GM23338 (cell line): Measurements from ENCODE around the gene PDLIM5. TPM values are rescaled to one million over a fixed set of nuclear protein-coding genes. Genes with fewer than 3 reads are reported as not detected.
"Not testable (repeated sequence)": the region's sequence is repeated elsewhere in the genome, so short reads cannot be mapped to it uniquely, and the experiment has no call there.

Experiments
- ATAC-seq: fragments of 200-7000 bp; cut with Tn5 transposase; 3 replicates; pipeline ENCODE4 v1.9.1; 2020
- DNase-seq: peaks from one replicate; pipeline ENCODE4 v3.0.0-alpha.2; 2015; ENCODE audit warnings: low spot score
- H2AFZ ChIP-seq: fragments of 200-600 bp; sonication (generic); 2 replicates; pipeline ENCODE4 v1.8.0; 2016; ENCODE audit warnings: antibody characterized with exemption, mild to moderate bottlenecking, moderate library complexity
- H3F3A ChIP-seq: fragments of 200-600 bp; sonication (generic); replicated peaks from 2 replicates; pipeline ENCODE4 v1.8.0; 2017; ENCODE audit warnings: antibody characterized with exemption, mixed run types, low read depth
- H3K27ac ChIP-seq: fragments of 200-600 bp; sonication (generic); 2 replicates; pipeline ENCODE4 v1.6.1; 2016; ENCODE audit warnings: low read depth
- H3K27me3 ChIP-seq: fragments of 200-600 bp; sonication (generic); 2 replicates; pipeline ENCODE4 v1.8.0; 2016; ENCODE audit warnings: mild to moderate bottlenecking, mixed run types, moderate library complexity; ENCODE audit not compliant: insufficient read depth
- H3K36me3 ChIP-seq: fragments of 200-600 bp; sonication (generic); 2 replicates; pipeline ENCODE4 v1.8.0; 2016; ENCODE audit warnings: mild to moderate bottlenecking; ENCODE audit not compliant: insufficient read depth
- H3K4me1 ChIP-seq: fragments of 200-600 bp; sonication (generic); 2 replicates; pipeline ENCODE4 v1.8.0; 2016; ENCODE audit warnings: mild to moderate bottlenecking, moderate library complexity; ENCODE audit not compliant: insufficient read depth
- H3K4me2 ChIP-seq: fragments of 200-600 bp; sonication (generic); 2 replicates; pipeline ENCODE4 v1.7.1; 2017; ENCODE audit warnings: mixed run types
- H3K4me3 ChIP-seq: fragments of 200-600 bp; sonication (generic); 2 replicates; pipeline ENCODE4 v1.6.1; 2016; ENCODE audit warnings: mixed run types
- H3K79me2 ChIP-seq: fragments of 200-600 bp; sonication (generic); replicated peaks from 2 replicates; pipeline ENCODE4 v1.8.0; 2017; ENCODE audit warnings: mild to moderate bottlenecking; ENCODE audit not compliant: insufficient read depth
- H3K9me2 ChIP-seq: fragments of 200-600 bp; sonication (generic); 2 replicates; pipeline ENCODE4 v1.8.0; 2017; ENCODE audit not compliant: insufficient read depth
- H4K20me1 ChIP-seq: fragments of 200-600 bp; sonication (generic); replicated peaks from 2 replicates; pipeline ENCODE4 v1.8.0; 2017; ENCODE audit warnings: mild to moderate bottlenecking; ENCODE audit not compliant: insufficient read depth
- H3K27ac Mint-ChIP-seq: 2 replicates; pipeline ENCODE4 v1.8.0; 2020; ENCODE audit warnings: inconsistent platforms, mild to moderate bottlenecking, moderate library complexity, mixed read lengths
- H3K27me3 Mint-ChIP-seq: 3 replicates; pipeline ENCODE4 v1.8.0; 2022; ENCODE audit warnings: low read depth, mild to moderate bottlenecking, moderate library complexity, mixed read lengths, inconsistent platforms; ENCODE audit not compliant: insufficient read depth, poor library complexity
- H3K36me3 Mint-ChIP-seq: 3 replicates; pipeline ENCODE4 v1.8.0; 2021; ENCODE audit warnings: low read depth, mild to moderate bottlenecking, inconsistent platforms, moderate library complexity, mixed read lengths
- H3K4me1 Mint-ChIP-seq: 3 replicates; pipeline ENCODE4 v1.8.0; 2020; ENCODE audit warnings: mild to moderate bottlenecking, inconsistent platforms, mixed read lengths
- H3K4me3 Mint-ChIP-seq: 3 replicates; pipeline ENCODE4 v1.8.0; 2021; ENCODE audit warnings: moderate library complexity, mild to moderate bottlenecking, inconsistent platforms, mixed read lengths
- H3K9me3 Mint-ChIP-seq: 3 replicates; pipeline ENCODE4 v1.8.0; 2020; ENCODE audit warnings: moderate library complexity, mild to moderate bottlenecking, inconsistent platforms, mixed read lengths
- CREB1 ChIP-seq: fragments of 250-450 bp; sonication (Bioruptor Pico); IDR thresholded peaks from 2 replicates; pipeline ENCODE4 v1.5.0; 2020; ENCODE audit warnings: low read depth, mild to moderate bottlenecking, moderate library complexity
- EZH2phosphoT487 ChIP-seq: fragments of 200-600 bp; sonication (generic); IDR thresholded peaks from one replicate; pipeline ENCODE4 v1.8.1; 2018; ENCODE audit warnings: antibody characterized with exemption; ENCODE audit not compliant: unreplicated experiment
- JUNB ChIP-seq: IDR thresholded peaks from one replicate; pipeline ENCODE4 v1.6.1; 2016; ENCODE audit warnings: antibody characterized with exemption; ENCODE audit not compliant: unreplicated experiment
- POLR2AphosphoS5 ChIP-seq: IDR thresholded peaks from 2 replicates; pipeline ENCODE4 v1.6.1; 2016; ENCODE audit warnings: antibody characterized with exemption, low read depth
- ZNF114 ChIP-seq: fragments of 250-450 bp; sonication (Bioruptor Pico); IDR thresholded peaks from 2 replicates; pipeline ENCODE4 v1.5.0; 2020; ENCODE audit warnings: mild to moderate bottlenecking, moderate library complexity
- ZNF331 ChIP-seq: fragments of 250-450 bp; sonication (Bioruptor Pico); IDR thresholded peaks from 2 replicates; pipeline ENCODE4 v1.5.0; 2020; ENCODE audit warnings: low read depth, mild to moderate bottlenecking, moderate library complexity
- polyA plus RNA-seq: library from polyadenylated mRNA; unstranded; fragments of >200 nt; fragmentation: Nextera tagmentation; extraction: Ambion mirVana; gene quantifications from 2 replicates; pipeline ENCODE4 v1.2.1, GENCODE V29; 2016
- total RNA-seq: library from RNA; depleted of rRNA; stranded (reverse); fragments of >200 nt; shearing (Covaris generic); gene quantifications from 2 replicates; pipeline ENCODE4 v1.2.3, GENCODE V29; 2014
- TF ChIP-seq, protein P1 (sequence below): IDR thresholded peaks from 2 replicates; pipeline ENCODE4 v1.6.1; 2016; ENCODE audit warnings: antibody characterized with exemption
- TF ChIP-seq, protein P2 (sequence below): IDR thresholded peaks from one replicate; pipeline ENCODE4 v1.6.1; 2018; ENCODE audit warnings: antibody characterized with exemption; ENCODE audit not compliant: unreplicated experiment
- TF ChIP-seq, protein P3 (sequence below): fragments of 250-450 bp; sonication (Bioruptor Pico); IDR thresholded peaks from 2 replicates; pipeline ENCODE4 v1.5.0; 2020; ENCODE audit warnings: mild to moderate bottlenecking, moderate library complexity
- TF ChIP-seq, protein P4 (sequence below), 2 experiments: fragments of 200-600 bp in 1 of 2; sonication (generic) in 1 of 2; conservative IDR thresholded peaks; 2 replicates each; pipeline versions ENCODE4 v1.5.1 to v1.6.1; 2016 to 2017; ENCODE audit warnings: antibody characterized with exemption in 2 of 2, low read depth in 2 of 2, mild to moderate bottlenecking in 2 of 2, moderate library complexity in 1 of 2

PDLIM5 gene
- total and polyA plus RNA-seq, 2 experiments from 2014 or later: 45.2 to 53.0 TPM

DNA sequence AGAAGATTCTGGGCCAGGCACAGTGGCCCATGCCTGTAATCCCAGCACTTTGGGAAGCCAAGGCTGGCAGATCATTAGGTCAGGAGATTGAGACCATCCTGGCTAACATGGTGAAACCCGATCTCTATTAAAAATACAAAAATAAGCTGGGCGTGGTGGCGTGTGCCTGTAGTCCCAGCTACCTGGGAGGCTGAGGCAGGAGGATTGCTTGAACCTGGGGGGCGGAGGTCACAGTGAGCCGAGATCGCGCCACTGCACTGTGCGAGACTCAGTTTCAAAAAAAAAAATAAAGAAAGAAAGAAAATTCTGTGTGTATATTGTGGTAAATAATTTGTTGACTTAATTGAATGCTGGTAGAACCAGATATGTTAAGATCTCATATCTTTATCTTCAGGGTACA is 177.3 kb downstream of the PDLIM5 start:
- H3K27me3 Mint-ChIP-seq, H3K4me3 Mint-ChIP-seq, H3K9me3 Mint-ChIP-seq, H3K9me2 ChIP-seq, DNase-seq, H3K36me3 ChIP-seq, H3K27ac ChIP-seq, H3K36me3 Mint-ChIP-seq, H3K79me2 ChIP-seq, H3F3A ChIP-seq, H3K27ac Mint-ChIP-seq, H3K27me3 ChIP-seq, H3K4me1 ChIP-seq, ATAC-seq, H4K20me1 ChIP-seq, H3K4me2 ChIP-seq, H2AFZ ChIP-seq, H3K4me3 ChIP-seq, H3K4me1 Mint-ChIP-seq: not testable (repeated sequence)

DNA sequence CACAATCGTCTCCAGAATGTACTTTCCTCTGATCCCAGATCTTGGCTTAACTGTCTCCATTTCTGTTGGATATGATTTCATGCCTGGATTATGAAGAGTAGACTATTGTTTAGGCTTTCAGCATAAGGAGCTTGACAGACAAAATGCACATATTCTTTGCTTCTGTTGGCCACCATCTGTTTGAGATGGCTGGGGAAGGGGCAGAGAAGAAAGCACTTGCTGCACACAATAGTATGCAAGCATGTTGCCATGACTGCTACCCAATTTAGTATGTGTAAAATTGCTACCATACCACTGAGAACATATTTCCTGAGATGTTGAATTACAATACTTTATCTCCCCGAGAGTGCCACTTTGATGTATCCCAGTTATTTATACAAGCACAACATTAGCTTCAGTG is 178.1 kb downstream of the PDLIM5 start:
- Histone ChIP-seq H3K27me3 (no peaks in the 10 kb centered on the region), H3K36me3 (no peaks in the 10 kb centered on the region), H2AFZ (no peak overlapping the region), H3K4me3 (no peak overlapping the region), H3K27ac (no peak overlapping the region), H3K4me1 (no peaks in the 10 kb centered on the region), H3F3A (no peaks in the 10 kb centered on the region), H3K9me2 (no peaks in the 10 kb centered on the region), H3K79me2 (no peaks in the 10 kb centered on the region), H3K4me2 (no peak overlapping the region), H4K20me1 (no peaks in the 10 kb centered on the region)
- peaks cover 7% of the 10 kb centered on the region for H3K27me3 Mint-ChIP-seq
- no peak for ATAC-seq
- H3K36me3 Mint-ChIP-seq: no peaks in the 10 kb centered on the region
- no peaks in the 10 kb centered on the region for H3K9me3 Mint-ChIP-seq
- H3K27ac Mint-ChIP-seq: no peak overlapping the region
- no peaks in the 10 kb centered on the region for H3K4me1 Mint-ChIP-seq
- no peak overlapping the region for H3K4me3 Mint-ChIP-seq
- no peak for DNase-seq
- TF ChIP-seq, protein P1, sequence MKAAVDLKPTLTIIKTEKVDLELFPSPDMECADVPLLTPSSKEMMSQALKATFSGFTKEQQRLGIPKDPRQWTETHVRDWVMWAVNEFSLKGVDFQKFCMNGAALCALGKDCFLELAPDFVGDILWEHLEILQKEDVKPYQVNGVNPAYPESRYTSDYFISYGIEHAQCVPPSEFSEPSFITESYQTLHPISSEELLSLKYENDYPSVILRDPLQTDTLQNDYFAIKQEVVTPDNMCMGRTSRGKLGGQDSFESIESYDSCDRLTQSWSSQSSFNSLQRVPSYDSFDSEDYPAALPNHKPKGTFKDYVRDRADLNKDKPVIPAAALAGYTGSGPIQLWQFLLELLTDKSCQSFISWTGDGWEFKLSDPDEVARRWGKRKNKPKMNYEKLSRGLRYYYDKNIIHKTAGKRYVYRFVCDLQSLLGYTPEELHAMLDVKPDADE: no peak
- TF ChIP-seq JUNB (no peak), ZNF114 (CRISPR knock-in tag) (no peak), ZNF331 (CRISPR knock-in tag) (no peak), EZH2phosphoT487 (no peak), POLR2AphosphoS5 (no peak), CREB1 (CRISPR knock-in tag) (no peak)
- TF ChIP-seq, protein P2, sequence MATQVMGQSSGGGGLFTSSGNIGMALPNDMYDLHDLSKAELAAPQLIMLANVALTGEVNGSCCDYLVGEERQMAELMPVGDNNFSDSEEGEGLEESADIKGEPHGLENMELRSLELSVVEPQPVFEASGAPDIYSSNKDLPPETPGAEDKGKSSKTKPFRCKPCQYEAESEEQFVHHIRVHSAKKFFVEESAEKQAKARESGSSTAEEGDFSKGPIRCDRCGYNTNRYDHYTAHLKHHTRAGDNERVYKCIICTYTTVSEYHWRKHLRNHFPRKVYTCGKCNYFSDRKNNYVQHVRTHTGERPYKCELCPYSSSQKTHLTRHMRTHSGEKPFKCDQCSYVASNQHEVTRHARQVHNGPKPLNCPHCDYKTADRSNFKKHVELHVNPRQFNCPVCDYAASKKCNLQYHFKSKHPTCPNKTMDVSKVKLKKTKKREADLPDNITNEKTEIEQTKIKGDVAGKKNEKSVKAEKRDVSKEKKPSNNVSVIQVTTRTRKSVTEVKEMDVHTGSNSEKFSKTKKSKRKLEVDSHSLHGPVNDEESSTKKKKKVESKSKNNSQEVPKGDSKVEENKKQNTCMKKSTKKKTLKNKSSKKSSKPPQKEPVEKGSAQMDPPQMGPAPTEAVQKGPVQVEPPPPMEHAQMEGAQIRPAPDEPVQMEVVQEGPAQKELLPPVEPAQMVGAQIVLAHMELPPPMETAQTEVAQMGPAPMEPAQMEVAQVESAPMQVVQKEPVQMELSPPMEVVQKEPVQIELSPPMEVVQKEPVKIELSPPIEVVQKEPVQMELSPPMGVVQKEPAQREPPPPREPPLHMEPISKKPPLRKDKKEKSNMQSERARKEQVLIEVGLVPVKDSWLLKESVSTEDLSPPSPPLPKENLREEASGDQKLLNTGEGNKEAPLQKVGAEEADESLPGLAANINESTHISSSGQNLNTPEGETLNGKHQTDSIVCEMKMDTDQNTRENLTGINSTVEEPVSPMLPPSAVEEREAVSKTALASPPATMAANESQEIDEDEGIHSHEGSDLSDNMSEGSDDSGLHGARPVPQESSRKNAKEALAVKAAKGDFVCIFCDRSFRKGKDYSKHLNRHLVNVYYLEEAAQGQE: no peak
- TF ChIP-seq, protein P3, sequence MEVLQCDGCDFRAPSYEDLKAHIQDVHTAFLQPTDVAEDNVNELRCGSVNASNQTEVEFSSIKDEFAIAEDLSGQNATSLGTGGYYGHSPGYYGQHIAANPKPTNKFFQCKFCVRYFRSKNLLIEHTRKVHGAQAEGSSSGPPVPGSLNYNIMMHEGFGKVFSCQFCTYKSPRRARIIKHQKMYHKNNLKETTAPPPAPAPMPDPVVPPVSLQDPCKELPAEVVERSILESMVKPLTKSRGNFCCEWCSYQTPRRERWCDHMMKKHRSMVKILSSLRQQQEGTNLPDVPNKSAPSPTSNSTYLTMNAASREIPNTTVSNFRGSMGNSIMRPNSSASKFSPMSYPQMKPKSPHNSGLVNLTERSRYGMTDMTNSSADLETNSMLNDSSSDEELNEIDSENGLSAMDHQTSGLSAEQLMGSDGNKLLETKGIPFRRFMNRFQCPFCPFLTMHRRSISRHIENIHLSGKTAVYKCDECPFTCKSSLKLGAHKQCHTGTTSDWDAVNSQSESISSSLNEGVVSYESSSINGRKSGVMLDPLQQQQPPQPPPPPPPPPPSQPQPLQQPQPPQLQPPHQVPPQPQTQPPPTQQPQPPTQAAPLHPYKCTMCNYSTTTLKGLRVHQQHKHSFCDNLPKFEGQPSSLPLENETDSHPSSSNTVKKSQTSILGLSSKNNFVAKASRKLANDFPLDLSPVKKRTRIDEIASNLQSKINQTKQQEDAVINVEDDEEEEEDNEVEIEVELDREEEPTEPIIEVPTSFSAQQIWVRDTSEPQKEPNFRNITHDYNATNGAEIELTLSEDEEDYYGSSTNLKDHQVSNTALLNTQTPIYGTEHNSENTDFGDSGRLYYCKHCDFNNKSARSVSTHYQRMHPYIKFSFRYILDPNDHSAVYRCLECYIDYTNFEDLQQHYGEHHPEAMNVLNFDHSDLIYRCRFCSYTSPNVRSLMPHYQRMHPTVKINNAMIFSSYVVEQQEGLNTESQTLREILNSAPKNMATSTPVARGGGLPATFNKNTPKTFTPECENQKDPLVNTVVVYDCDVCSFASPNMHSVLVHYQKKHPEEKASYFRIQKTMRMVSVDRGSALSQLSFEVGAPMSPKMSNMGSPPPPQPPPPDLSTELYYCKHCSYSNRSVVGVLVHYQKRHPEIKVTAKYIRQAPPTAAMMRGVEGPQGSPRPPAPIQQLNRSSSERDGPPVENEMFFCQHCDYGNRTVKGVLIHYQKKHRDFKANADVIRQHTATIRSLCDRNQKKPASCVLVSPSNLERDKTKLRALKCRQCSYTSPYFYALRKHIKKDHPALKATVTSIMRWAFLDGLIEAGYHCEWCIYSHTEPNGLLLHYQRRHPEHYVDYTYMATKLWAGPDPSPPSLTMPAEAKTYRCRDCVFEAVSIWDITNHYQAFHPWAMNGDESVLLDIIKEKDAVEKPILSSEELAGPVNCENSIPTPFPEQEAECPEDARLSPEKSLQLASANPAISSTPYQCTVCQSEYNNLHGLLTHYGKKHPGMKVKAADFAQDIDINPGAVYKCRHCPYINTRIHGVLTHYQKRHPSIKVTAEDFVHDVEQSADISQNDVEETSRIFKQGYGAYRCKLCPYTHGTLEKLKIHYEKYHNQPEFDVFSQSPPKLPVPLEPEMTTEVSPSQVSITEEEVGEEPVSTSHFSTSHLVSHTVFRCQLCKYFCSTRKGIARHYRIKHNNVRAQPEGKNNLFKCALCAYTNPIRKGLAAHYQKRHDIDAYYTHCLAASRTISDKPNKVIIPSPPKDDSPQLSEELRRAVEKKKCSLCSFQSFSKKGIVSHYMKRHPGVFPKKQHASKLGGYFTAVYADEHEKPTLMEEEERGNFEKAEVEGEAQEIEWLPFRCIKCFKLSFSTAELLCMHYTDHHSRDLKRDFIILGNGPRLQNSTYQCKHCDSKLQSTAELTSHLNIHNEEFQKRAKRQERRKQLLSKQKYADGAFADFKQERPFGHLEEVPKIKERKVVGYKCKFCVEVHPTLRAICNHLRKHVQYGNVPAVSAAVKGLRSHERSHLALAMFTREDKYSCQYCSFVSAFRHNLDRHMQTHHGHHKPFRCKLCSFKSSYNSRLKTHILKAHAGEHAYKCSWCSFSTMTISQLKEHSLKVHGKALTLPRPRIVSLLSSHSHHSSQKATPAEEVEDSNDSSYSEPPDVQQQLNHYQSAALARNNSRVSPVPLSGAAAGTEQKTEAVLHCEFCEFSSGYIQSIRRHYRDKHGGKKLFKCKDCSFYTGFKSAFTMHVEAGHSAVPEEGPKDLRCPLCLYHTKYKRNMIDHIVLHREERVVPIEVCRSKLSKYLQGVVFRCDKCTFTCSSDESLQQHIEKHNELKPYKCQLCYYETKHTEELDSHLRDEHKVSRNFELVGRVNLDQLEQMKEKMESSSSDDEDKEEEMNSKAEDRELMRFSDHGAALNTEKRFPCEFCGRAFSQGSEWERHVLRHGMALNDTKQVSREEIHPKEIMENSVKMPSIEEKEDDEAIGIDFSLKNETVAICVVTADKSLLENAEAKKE: no peak
- TF ChIP-seq, protein P4, sequence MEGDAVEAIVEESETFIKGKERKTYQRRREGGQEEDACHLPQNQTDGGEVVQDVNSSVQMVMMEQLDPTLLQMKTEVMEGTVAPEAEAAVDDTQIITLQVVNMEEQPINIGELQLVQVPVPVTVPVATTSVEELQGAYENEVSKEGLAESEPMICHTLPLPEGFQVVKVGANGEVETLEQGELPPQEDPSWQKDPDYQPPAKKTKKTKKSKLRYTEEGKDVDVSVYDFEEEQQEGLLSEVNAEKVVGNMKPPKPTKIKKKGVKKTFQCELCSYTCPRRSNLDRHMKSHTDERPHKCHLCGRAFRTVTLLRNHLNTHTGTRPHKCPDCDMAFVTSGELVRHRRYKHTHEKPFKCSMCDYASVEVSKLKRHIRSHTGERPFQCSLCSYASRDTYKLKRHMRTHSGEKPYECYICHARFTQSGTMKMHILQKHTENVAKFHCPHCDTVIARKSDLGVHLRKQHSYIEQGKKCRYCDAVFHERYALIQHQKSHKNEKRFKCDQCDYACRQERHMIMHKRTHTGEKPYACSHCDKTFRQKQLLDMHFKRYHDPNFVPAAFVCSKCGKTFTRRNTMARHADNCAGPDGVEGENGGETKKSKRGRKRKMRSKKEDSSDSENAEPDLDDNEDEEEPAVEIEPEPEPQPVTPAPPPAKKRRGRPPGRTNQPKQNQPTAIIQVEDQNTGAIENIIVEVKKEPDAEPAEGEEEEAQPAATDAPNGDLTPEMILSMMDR (conservative IDR thresholded peaks at IDR 0.05; ENCODE audit: low read depth in 2 of 2): no peak
